K562 (cell line): ENCODE measurements around the gene ANKRD12.

Experiments used
- ARID3A ChIP-seq: IDR thresholded peaks from 2 replicates; pipeline ENCODE4 v1.6.1; 2012; ENCODE audit warnings: low read depth, low read length, improper control_type of control experiment, borderline replicate concordance
- ATF7 ChIP-seq: fragments of 450-650 bp; IDR thresholded peaks from 2 replicates; pipeline ENCODE4 v1.7.1; 2014; ENCODE audit warnings: mild to moderate bottlenecking, moderate library complexity
- EZH2 ChIP-seq: IDR thresholded peaks from 2 replicates; pipeline ENCODE4 v1.6.1; 2012; ENCODE audit warnings: low read depth, mild to moderate bottlenecking, inconsistent platforms, low read length, borderline replicate concordance
- FOXM1 ChIP-seq, 2 experiments: fragments of 450-650 bp in 1 of 2; sonication (generic) in 1 of 2; formaldehyde crosslinking in 1 of 2; IDR thresholded peaks; 2 replicates each; pipeline versions ENCODE4 v1.6.1 to v1.9.0; 2017 to 2022; ENCODE audit warnings: low read depth in 2 of 2, mild to moderate bottlenecking in 2 of 2, missing genetic modification reagents in 1 of 2, moderate library complexity in 1 of 2
- MAX ChIP-seq: sonication (generic); formaldehyde crosslinking; IDR thresholded peaks from 2 replicates; pipeline ENCODE4 v1.9.0; 2022; ENCODE audit warnings: mild to moderate bottlenecking, missing genetic modification reagents
- PATZ1 ChIP-seq: fragments of 250-450 bp; sonication (Bioruptor Pico); IDR thresholded peaks from 2 replicates; pipeline ENCODE4 v1.5.0; 2020; ENCODE audit warnings: mild to moderate bottlenecking, borderline replicate concordance
- POLR2A ChIP-seq: fragments of 450-650 bp; conservative IDR thresholded peaks from 2 replicates; pipeline ENCODE4 v1.6.1; 2016
- RBM39 ChIP-seq: fragments of 200-400 bp; formaldehyde crosslinking; optimal IDR thresholded peaks from 2 replicates; pipeline ENCODE3; 2018; ENCODE audit warnings: low read depth, low read length
- SIN3A ChIP-seq, 2 experiments: fragments of 150-350 bp in 1 of 2; IDR thresholded peaks; 2 replicates each; pipeline ENCODE4 v1.6.1; 2011 to 2016; ENCODE audit warnings: borderline replicate concordance in 2 of 2, low read depth in 2 of 2, low read length in 2 of 2, mild to moderate bottlenecking in 2 of 2, moderate library complexity in 2 of 2; ENCODE audit not compliant: control insufficient read depth in 1 of 2
- TRIM25 ChIP-seq: fragments of 450-650 bp; IDR thresholded peaks from 2 replicates; pipeline ENCODE4 v1.7.0; 2016; ENCODE audit warnings: borderline replicate concordance
- ZNF184 ChIP-seq: sonication (generic); formaldehyde crosslinking; IDR thresholded peaks from 2 replicates; pipeline ENCODE4 v1.5.0; 2020; ENCODE audit warnings: missing genetic modification reagents
- ZNF699 ChIP-seq: fragments of 250-450 bp; sonication (Bioruptor Pico); IDR thresholded peaks from 2 replicates; pipeline ENCODE4 v1.8.0; 2021; ENCODE audit warnings: mild to moderate bottlenecking, moderate library complexity; ENCODE audit not compliant: insufficient replicate concordance

- no peak for TF ChIP-seq FOXM1 (IDR thresholded peaks at IDR 0.05; ENCODE audit: low read depth)
- TF ChIP-seq FOXM1 (CRISPR knock-in tag; IDR thresholded peaks at IDR 0.05; ENCODE audit: low read depth) = no peak
- no peak for TF ChIP-seq EZH2
- no peak for TF ChIP-seq POLR2A
- TF ChIP-seq SIN3A (IDR thresholded peaks at IDR 0.05; ENCODE audit: borderline replicate concordance in 2 of 2, control insufficient read depth in 1 of 2, low read depth in 2 of 2, low read length in 2 of 2) = no peak
- no peak for TF ChIP-seq ZNF699 (CRISPR knock-in tag)
- no peak for TF ChIP-seq ARID3A
- no peak for TF ChIP-seq MAX (CRISPR knock-in tag)
- no peak for TF ChIP-seq ATF7
- TF ChIP-seq ZNF184 (CRISPR knock-in tag) = no peak
- no peak for TF ChIP-seq TRIM25
- no peak for TF ChIP-seq RBM39
- no peak for TF ChIP-seq PATZ1 (CRISPR knock-in tag)
These were observed 40.9 kb downstream of the ANKRD12 start for GRCh38 chr18:9177466-9177865.
